ENCODE data around the gene LRRC8D.

GRCh38 chr1:89771991-89772560, 48.8 kb upstream of the LRRC8D start:
- TF ChIP-seq CTCF (conservative IDR thresholded peaks at IDR 0.05; ENCODE audit: low read depth, low read length): no peak
- no peak for TF ChIP-seq EZH2phosphoT487 (IDR thresholded peaks at IDR 0.05; ENCODE audit: borderline replicate concordance, low read length)
